MCF 10A (cell line): Measurements from ENCODE around the gene VWA3B. TPM values are rescaled to one million over a fixed set of nuclear protein-coding genes. Genes with fewer than 3 reads are reported as not detected.

Source experiments
- BruUV-seq: library from RNA; stranded (reverse); fragments of 400-500 nt; replicated peaks from 2 replicates; lab custom pipeline; 2021; lab: Mats Ljungman, UMichigan
- CTCF ChIA-PET: fragments of 300-600 bp; sonication (Branson Sonifier 250); formaldehyde crosslinking; extraction: SDS; loops from one replicate; lab custom pipeline; 2021; ENCODE audit warnings: antibody characterized with exemption, inconsistent platforms; lab: Yijun Ruan, JAX
- POLR2A ChIA-PET: fragments of 300-600, 350-650 bp; sonication (Branson Sonifier 250); formaldehyde crosslinking; extraction: SDS; loops from one replicate; lab custom pipeline; 2020; ENCODE audit warnings: antibody characterized with exemption, inconsistent platforms; lab: Yijun Ruan, JAX
- DNase-seq: peaks from one replicate; pipeline ENCODE4 v3.0.0-alpha.2; 2018; ENCODE audit not compliant: unreplicated experiment
- H3K27ac Mint-ChIP-seq: one replicate; pipeline ENCODE4 v1.8.0; 2022; ENCODE audit warnings: mild to moderate bottlenecking, low read depth, mixed read lengths; ENCODE audit not compliant: unreplicated experiment
- H3K27me3 Mint-ChIP-seq: one replicate; pipeline ENCODE4 v1.8.0; 2022; ENCODE audit warnings: mixed read lengths; ENCODE audit not compliant: insufficient read depth, unreplicated experiment
- H3K36me3 Mint-ChIP-seq: one replicate; pipeline ENCODE4 v1.8.0; 2022; ENCODE audit warnings: mild to moderate bottlenecking, moderate library complexity, mixed read lengths; ENCODE audit not compliant: insufficient read depth, unreplicated experiment
- H3K4me1 Mint-ChIP-seq: one replicate; pipeline ENCODE4 v1.8.0; 2022; ENCODE audit warnings: mixed read lengths; ENCODE audit not compliant: insufficient read depth, unreplicated experiment
- H3K4me3 Mint-ChIP-seq: one replicate; pipeline ENCODE4 v1.8.0; 2022; ENCODE audit warnings: mild to moderate bottlenecking, moderate library complexity, mixed read lengths; ENCODE audit not compliant: unreplicated experiment
- H3K9me3 Mint-ChIP-seq: one replicate; pipeline ENCODE4 v1.8.0; 2022; ENCODE audit warnings: mixed read lengths; ENCODE audit not compliant: unreplicated experiment
- intact Hi-C: fragments of 100-400 bp; cut with micrococcal nuclease; formaldehyde crosslinking; loops from 2 replicates; pipeline ENCODE4 v1.14.1; 2022
- total RNA-seq: library from RNA; stranded (reverse); gene quantifications from 2 replicates; pipeline ENCODE4 v1.2.3, GENCODE V29; 2022
- TF ChIP-seq, protein P1 (sequence below): fragments of 200-600 bp; IDR thresholded peaks from one replicate; pipeline ENCODE4 v1.8.0; 2022; ENCODE audit warnings: antibody characterized with exemption, mild to moderate bottlenecking; ENCODE audit not compliant: unreplicated experiment

VWA3B gene
- total RNA-seq, 1 experiment from 2014 or later = not detected

DNA sequence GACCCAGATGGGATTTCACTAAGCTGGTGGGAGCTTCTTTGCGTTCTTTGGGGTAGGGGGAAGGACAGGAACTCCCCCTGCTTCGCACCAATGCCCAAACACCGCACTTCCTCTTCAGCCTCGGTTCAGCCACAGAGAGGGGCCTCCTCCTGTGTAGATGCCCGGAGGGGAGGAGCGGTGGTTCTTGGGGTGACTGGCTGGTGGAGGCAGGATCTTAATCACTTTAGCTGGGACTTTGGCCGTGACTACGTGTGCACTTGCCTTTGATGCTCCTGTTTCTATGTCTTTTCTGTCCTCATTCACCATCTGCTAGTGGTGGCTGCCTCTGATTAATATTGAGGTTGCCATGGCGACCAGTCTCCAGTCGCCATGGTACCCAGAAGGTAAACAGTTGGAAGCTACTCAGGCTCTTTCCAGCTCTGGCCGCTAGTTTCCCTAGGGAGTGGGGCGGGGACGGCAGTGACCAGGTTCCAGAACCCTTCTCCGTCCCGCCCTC lies 261.1 kb downstream of the VWA3B start:
- TF ChIP-seq, protein P1, sequence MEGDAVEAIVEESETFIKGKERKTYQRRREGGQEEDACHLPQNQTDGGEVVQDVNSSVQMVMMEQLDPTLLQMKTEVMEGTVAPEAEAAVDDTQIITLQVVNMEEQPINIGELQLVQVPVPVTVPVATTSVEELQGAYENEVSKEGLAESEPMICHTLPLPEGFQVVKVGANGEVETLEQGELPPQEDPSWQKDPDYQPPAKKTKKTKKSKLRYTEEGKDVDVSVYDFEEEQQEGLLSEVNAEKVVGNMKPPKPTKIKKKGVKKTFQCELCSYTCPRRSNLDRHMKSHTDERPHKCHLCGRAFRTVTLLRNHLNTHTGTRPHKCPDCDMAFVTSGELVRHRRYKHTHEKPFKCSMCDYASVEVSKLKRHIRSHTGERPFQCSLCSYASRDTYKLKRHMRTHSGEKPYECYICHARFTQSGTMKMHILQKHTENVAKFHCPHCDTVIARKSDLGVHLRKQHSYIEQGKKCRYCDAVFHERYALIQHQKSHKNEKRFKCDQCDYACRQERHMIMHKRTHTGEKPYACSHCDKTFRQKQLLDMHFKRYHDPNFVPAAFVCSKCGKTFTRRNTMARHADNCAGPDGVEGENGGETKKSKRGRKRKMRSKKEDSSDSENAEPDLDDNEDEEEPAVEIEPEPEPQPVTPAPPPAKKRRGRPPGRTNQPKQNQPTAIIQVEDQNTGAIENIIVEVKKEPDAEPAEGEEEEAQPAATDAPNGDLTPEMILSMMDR = no peak
- peaks cover 25% of the 10 kb centered on the region for H3K27me3 Mint-ChIP-seq
- H3K4me3 Mint-ChIP-seq = no peak overlapping the region
- ChIA-PET CTCF (no interaction called here), POLR2A (no interaction called here)
- no peak overlapping the region for H3K27ac Mint-ChIP-seq
- no peaks in the 10 kb centered on the region for H3K36me3 Mint-ChIP-seq
- H3K4me1 Mint-ChIP-seq = no peaks in the 10 kb centered on the region
- no peaks in the 10 kb centered on the region for H3K9me3 Mint-ChIP-seq
- DNase-seq = no peak
- BruUV-seq = no TSS peak
- intact Hi-C loops = no loop called here

DNA sequence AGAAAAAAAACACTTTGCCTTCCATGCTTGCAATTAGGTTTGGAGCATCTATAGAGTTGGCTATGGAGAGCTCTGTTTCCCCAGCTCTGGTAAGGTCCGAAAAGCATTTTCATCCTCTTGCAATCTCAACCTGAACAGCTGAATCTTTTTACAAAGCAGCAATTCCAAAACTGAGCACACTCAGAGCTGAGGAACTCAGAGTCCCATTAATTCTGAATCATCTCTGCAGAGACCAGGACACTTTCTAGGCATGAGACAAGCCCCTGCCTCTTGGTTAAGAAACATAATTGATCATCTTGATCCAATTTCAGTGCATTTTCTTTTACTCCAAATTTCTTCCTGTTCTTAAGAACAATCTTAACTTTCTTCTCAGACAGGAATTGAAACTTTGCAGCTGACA lies 263.4 kb downstream of the VWA3B start:
- no peak for DNase-seq
- CTCF ChIA-PET = interaction anchor here (1.1 kb wide), 1 partner anchor 36 kb away, joined by 3 read pairs; no protein-coding TSS in a partner anchor
- POLR2A ChIA-PET = no interaction called here
- H3K9me3 Mint-ChIP-seq = no peaks in the 10 kb centered on the region
- TF ChIP-seq, protein P1 = no peak
- no peak overlapping the region for H3K4me3 Mint-ChIP-seq
- no TSS peak for BruUV-seq
- H3K27ac Mint-ChIP-seq = no peak overlapping the region
- H3K4me1 Mint-ChIP-seq = no peaks in the 10 kb centered on the region
- H3K36me3 Mint-ChIP-seq = no peaks in the 10 kb centered on the region
- H3K27me3 Mint-ChIP-seq = peaks cover 10% of the 10 kb centered on the region
- intact Hi-C loops = no loop called here

DNA sequence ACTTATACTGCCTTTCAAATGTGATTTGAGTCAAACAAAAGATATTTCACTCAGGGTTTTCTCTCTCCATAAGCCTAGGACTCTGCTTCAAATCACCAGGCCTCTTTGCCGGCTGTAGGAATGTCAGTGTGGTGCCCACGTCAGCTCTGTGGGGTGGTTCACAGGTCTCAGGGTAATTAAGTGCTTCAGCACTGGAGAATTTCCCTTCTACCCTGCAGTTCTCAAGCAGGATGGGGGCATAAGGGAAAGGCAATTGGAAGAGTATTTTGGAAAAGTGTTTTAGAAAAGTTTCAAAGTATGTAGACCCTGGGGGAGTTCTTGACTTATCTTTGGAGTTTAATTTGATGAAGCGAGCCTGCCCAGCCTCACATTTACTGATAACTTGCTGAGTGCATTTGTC lies 268.9 kb downstream of the VWA3B start:
- POLR2A ChIA-PET = no interaction called here
- TF ChIP-seq, protein P1 = no peak
- CTCF ChIA-PET = no interaction called here
- BruUV-seq = no TSS peak
- DNase-seq = no peak
- Mint-ChIP-seq H3K27me3 (no peaks in the 10 kb centered on the region), H3K9me3 (no peaks in the 10 kb centered on the region), H3K36me3 (no peaks in the 10 kb centered on the region), H3K27ac (no peak overlapping the region), H3K4me1 (peaks cover 5% of the 10 kb centered on the region), H3K4me3 (no peak overlapping the region)
- intact Hi-C loops = no loop called here

DNA sequence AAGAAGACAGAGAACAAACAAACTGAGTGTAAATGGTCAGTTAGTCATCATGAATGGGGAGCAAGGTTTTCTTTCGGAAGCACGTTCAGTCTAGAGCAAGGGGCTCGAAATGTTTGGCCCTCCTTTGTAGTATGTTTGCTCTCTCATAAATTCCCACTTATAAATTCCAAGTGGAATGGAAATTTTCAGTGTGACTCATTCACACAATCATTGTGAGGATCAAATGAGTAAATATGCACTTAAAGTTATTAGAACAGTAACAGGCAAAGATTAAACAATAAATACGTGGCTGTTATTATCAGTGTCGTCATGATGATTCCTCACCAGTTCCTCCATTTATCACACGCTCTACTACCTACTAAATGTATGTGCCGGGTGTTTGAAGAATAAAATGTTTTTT lies 269.8 kb downstream of the VWA3B start:
- Mint-ChIP-seq H3K27ac (no peak overlapping the region), H3K36me3 (no peaks in the 10 kb centered on the region), H3K9me3 (no peaks in the 10 kb centered on the region), H3K4me1 (peaks cover 5% of the 10 kb centered on the region), H3K4me3 (no peak overlapping the region), H3K27me3 (no peaks in the 10 kb centered on the region)
- no TSS peak for BruUV-seq
- no peak for DNase-seq
- TF ChIP-seq, protein P1 = no peak
- ChIA-PET POLR2A (no interaction called here), CTCF (no interaction called here)
- intact Hi-C loops = no loop called here
